Heart right ventricle (tissue), 16 donors: ENCODE measurements around the gene DRD4. TPM values are rescaled to one million over a fixed set of nuclear protein-coding genes. Genes with fewer than 3 reads are reported as not detected.
A peak's percentile ranks its signal among the peaks of the same experiment; 100 is the strongest.

Experiments used
- ATAC-seq, 8 donors: fragments of 200-7000 bp; cut with Tn5 transposase; one replicate each; pipeline ENCODE4 v1.9.1; 2020; ENCODE audit warnings: mild to moderate bottlenecking in 8 of 8, moderate library complexity in 8 of 8, moderate number of reproducible peaks in 1 of 8
- DNase-seq, 2 donors: peaks; one replicate each; pipeline ENCODE4 v3.0.0-alpha.2; 2020
- H3K27ac ChIP-seq, 10 donors: fragments of 200-600 bp; sonication (generic) in 2 of 10; one replicate each; pipeline versions ENCODE4 v1.5.0 to v1.8.0; 2020 to 2022; ENCODE audit warnings: mild to moderate bottlenecking in 3 of 10
- H3K27me3 ChIP-seq, 7 donors: fragments of 200-600 bp; one replicate each; pipeline ENCODE4 v1.8.0; 2021 to 2022; ENCODE audit warnings: mild to moderate bottlenecking in 2 of 7
- H3K36me3 ChIP-seq, 9 donors: fragments of 200-600 bp; sonication (generic) in 1 of 9; one replicate each; pipeline versions ENCODE4 v1.5.0 to v1.8.0; 2020 to 2022; ENCODE audit warnings: mild to moderate bottlenecking in 2 of 9
- H3K4me1 ChIP-seq, 9 donors: fragments of 200-600 bp; sonication (generic) in 1 of 9; one replicate each; pipeline versions ENCODE4 v1.5.0 to v1.8.0; 2020 to 2022; ENCODE audit warnings: mild to moderate bottlenecking in 4 of 9
- H3K4me3 ChIP-seq, 10 donors: fragments of 200-600 bp; sonication (generic) in 2 of 10; one replicate each; pipeline versions ENCODE4 v1.5.0 to v1.8.0; 2020 to 2022; ENCODE audit warnings: mild to moderate bottlenecking in 7 of 10, moderate library complexity in 2 of 10
- H3K9me3 ChIP-seq, 11 donors: fragments of 200-600 bp in 10 of 11; sonication (generic) in 2 of 11; one replicate each; pipeline versions ENCODE4 v1.5.0 to v1.8.0; 2013 to 2022; ENCODE audit warnings: mild to moderate bottlenecking in 2 of 11, control low read depth in 1 of 11, moderate library complexity in 1 of 11
- CTCF ChIP-seq, 9 donors: fragments of 200-600 bp; sonication (generic) in 2 of 9; IDR thresholded peaks; one replicate each; pipeline versions ENCODE4 v1.5.0 to v1.8.0; 2021 to 2022; ENCODE audit warnings: antibody characterized with exemption in 9 of 9, mild to moderate bottlenecking in 5 of 9, moderate library complexity in 1 of 9
- WGBS, 2 donors: extraction: QIAGEN DNeasy Blood & Tissue Kit; methylation state at CpG; one replicate each; pipeline ENCODE4 v1.1.7; 2013; ENCODE audit warnings: inconsistent platforms in 1 of 2; 5-methylcytosine and 5-hydroxymethylcytosine counted together
- intact Hi-C, 10 donors: fragments of 100-400 bp; cut with DNase I; formaldehyde crosslinking; loops; one replicate each; pipeline versions ENCODE4 v1.11.1 to v1.14.2; 2022
- polyA plus RNA-seq, 2 donors: library from polyadenylated mRNA; stranded (reverse); fragments of 200-250 nt; gene quantifications; one replicate each; pipeline ENCODE4 v1.2.3, GENCODE V29; 2013
- total RNA-seq, 10 donors: library from RNA; stranded (reverse); fragmentation: NEBNext Ultra II Directional in 3 of 10; extraction: Animal tissue kit (Norgen Biotek cat#: 25700) in 3 of 10; gene quantifications; one replicate each; pipeline versions ENCODE4 v1.2.1 to v1.2.4, GENCODE V29; 2021 to 2023
- donor health status: Arrhythmogenic right ventricular cardiomyopathy.
- donor health status: ischemic (EF 13 %, LVEDD 7.1; RV severe dilation, severe dysfunction).
- donor health status: healthy with polysubstance abuse.
- donor health status: DM: no; HTN: yes; CAD: no.
- donor health status: DM: no; HTN: no; CAD: no.
- donor health status: ischemic (EF 25% LVEDD 6.9; RV normal size, moderate dysfunction).
- donor health status: ischemic (EF 25% LVEDD 5.7; RV mildly dilated, moderate dysfunction).
- donor health status: healthy.
- donor health status: DM: yes; HTN: yes; CAD: no.
- donor health status: Ischemic cardiomyopathy.
- donor health status: ischemic (EF 35%, LVEDD 5.7; RV mildly dilated, moderate dysfunction).
- donor health status: nonischemic (EF 11% LVEDD 7.7; RV severe dilation, severe dysfunction).
- donor health status: DM: yes; HTN: yes; CAD: no.
- donor health status: PGD.
- donor health status: ischemic (EF 29% LVEDD 5.4; RV normal size, mild dysfunction).
- donor health status: nonischemic (EF 23%, LVEDD 6.1; RV moderate dilation, normal function).

Gene DRD4
- total and polyA plus RNA-seq, 12 donors: 0.09 to 0.72 (median 0.49) TPM; not detected in 5

GRCh38 chr11:624705-625635, 12.1 kb upstream of the DRD4 start, which contains the start of gene CDHR5:
TSS of gene CDHR5 (minus strand) at chr11:624955. CDS start at chr11:624902, 53 bp downstream.
- no peak within 1 kb of the TSS for H3K27ac ChIP-seq
- no peak within 1 kb of the TSS for H3K4me3 ChIP-seq
- H3K4me1 ChIP-seq: peaks cover 0 to 12% (median 4%) of the 10 kb centered on the region in 9 donors
- no peak for DNase-seq
- H3K9me3 ChIP-seq: no peaks in the 10 kb centered on the region
- peak in 1 of 8 donors; percentile 15 for ATAC-seq
- TF ChIP-seq CTCF (IDR thresholded peaks at IDR 0.05): no peak
- intact Hi-C loops: loop anchor here in 1 of 10 donors (10.0 kb wide), 1 partner anchor 90 kb away; the partner anchor contains the start of genes HRAS and LRRC56
- WGBS, 2 donors: 83 to 85% methylated on average over 33 of the region's 33 CpGs
- H3K36me3 ChIP-seq: peaks cover 0 to 6% (median 0%) of the 10 kb centered on the region in 9 donors
- peaks cover 0 to 39% (median 24%) of the 10 kb centered on the region in 7 donors for H3K27me3 ChIP-seq

GRCh38 chr11:625636-626268, 11.3 kb upstream of the DRD4 start:
- TF ChIP-seq CTCF (IDR thresholded peaks at IDR 0.05): no peak
- H3K27ac ChIP-seq: no peak overlapping the region
- H3K36me3 ChIP-seq: peaks cover 0 to 6% (median 0%) of the 10 kb centered on the region in 9 donors
- H3K27me3 ChIP-seq: peaks cover 0 to 39% (median 24%) of the 10 kb centered on the region in 7 donors
- intact Hi-C loops: loop anchor here in 1 of 10 donors (10.0 kb wide), 1 partner anchor 91 kb away; the partner anchor contains the start of genes HRAS and LRRC56
- peaks cover 0 to 12% (median 4%) of the 10 kb centered on the region in 9 donors for H3K4me1 ChIP-seq
- no peaks in the 10 kb centered on the region for H3K9me3 ChIP-seq
- ATAC-seq: peak in 2 of 8 donors; percentile 9 to 29
- no peak overlapping the region for H3K4me3 ChIP-seq
- no peak for DNase-seq
- WGBS, 2 donors: 74 to 84% methylated on average over 22 of the region's 22 CpGs

GRCh38 chr11:626475-627307, 10.4 kb upstream of the DRD4 start, which contains the start of gene SCT:
TSS of gene SCT (minus strand) at chr11:627181. CDS start at chr11:627143, 38 bp downstream.
- peaks cover 0 to 6% (median 0%) of the 10 kb centered on the region in 9 donors for H3K36me3 ChIP-seq
- intact Hi-C loops: loop anchor here in 1 of 10 donors (10.0 kb wide), 1 partner anchor 92 kb away; the partner anchor contains the start of genes HRAS and LRRC56
- 12 to 17% methylated on average over 38 to 69 of the region's 72 CpGs for WGBS, 2 donors
- H3K9me3 ChIP-seq: no peaks in the 10 kb centered on the region
- ATAC-seq (peak in 2 of 8 donors; percentile 15 to 27), DNase-seq (no peak)
- TF ChIP-seq CTCF (IDR thresholded peaks at IDR 0.05): no peak
- peaks cover 0 to 12% (median 4%) of the 10 kb centered on the region in 9 donors for H3K4me1 ChIP-seq
- no peak within 1 kb of the TSS for H3K27ac ChIP-seq
- H3K4me3 ChIP-seq: no peak within 1 kb of the TSS
- peaks cover 0 to 39% (median 24%) of the 10 kb centered on the region in 7 donors for H3K27me3 ChIP-seq
